K562 (cell line): Measurements from ENCODE around the gene TMSB4X. TPM values are rescaled to one million over a fixed set of nuclear protein-coding genes. Genes with fewer than 3 reads are reported as not detected.

Experiments
- ATAC-seq: fragments of 200-7000 bp; cut with Tn5 transposase; 3 replicates; pipeline ENCODE4 v1.9.1; 2020; ENCODE audit warnings: moderate library complexity
- BruUV-seq: library from RNA; stranded (reverse); fragments of 400-500 nt; replicated peaks from 2 replicates; lab custom pipeline; 2021; lab: Mats Ljungman, UMichigan
- CTCF ChIA-PET: fragments of 300-600 bp; formaldehyde crosslinking; extraction: SDS; loops from one replicate; lab custom pipeline; 2021; ENCODE audit warnings: low intra/inter-chr PET ratio; lab: Yijun Ruan, JAX
- POLR2A ChIA-PET: fragments of 300-600, 350-650 bp; sonication (Branson Sonifier 250); formaldehyde crosslinking; extraction: SDS; loops from one replicate; lab custom pipeline; 2021; ENCODE audit warnings: antibody characterized with exemption, inconsistent platforms; lab: Yijun Ruan, JAX
- DNase-seq, 4 experiments: peaks; one replicate each; pipeline versions ENCODE4 v3.0.0 to v3.0.0-alpha.2; 2011 to 2018; ENCODE audit warnings: low spot score in 3 of 4, mixed read lengths in 3 of 4; ENCODE audit errors: extremely low read depth in 1 of 4
- FAIRE-seq: peaks from 2 replicates; lab custom pipeline; 2011; peaks lifted over from hg19 to GRCh38; lab: Jason Lieb, UNC
- H2AFZ ChIP-seq: 2 replicates; pipeline ENCODE4 v1.6.0; 2011; ENCODE audit warnings: low read depth, low read length, control low read depth, inconsistent platforms
- H3K27ac ChIP-seq: fragments of 200-600 bp; 3 replicates; pipeline ENCODE4 v1.8.0; 2011; ENCODE audit warnings: low read depth, mild to moderate bottlenecking, control low read depth, inconsistent platforms, low read length, moderate library complexity, mixed read lengths; ENCODE audit errors: extremely low read depth
- H3K27me3 ChIP-seq, 2 experiments: fragments of 300-600 bp in 1 of 2; 2 replicates in 1 of 2; 3 replicates in 1 of 2; pipeline versions ENCODE4 v1.6.0 to v1.8.0; 2011; ENCODE audit warnings: inconsistent platforms in 2 of 2, low read length in 2 of 2, mild to moderate bottlenecking in 1 of 2, mixed read lengths in 1 of 2, moderate library complexity in 1 of 2; ENCODE audit not compliant: control insufficient read depth in 2 of 2, insufficient read depth in 2 of 2
- H3K36me3 ChIP-seq: fragments of 300-600 bp; 3 replicates; pipeline ENCODE4 v1.8.0; 2011; ENCODE audit warnings: mild to moderate bottlenecking, low read length, inconsistent platforms; ENCODE audit not compliant: control insufficient read depth, insufficient read depth
- H3K4me1 ChIP-seq, 2 experiments: fragments of 200-600 bp in 1 of 2; replicated peaks in 1 of 2; 2 replicates in 1 of 2; 3 replicates in 1 of 2; pipeline versions ENCODE4 v1.5.1 to v1.8.0; 2011; ENCODE audit warnings: inconsistent platforms in 2 of 2, low read length in 2 of 2, mild to moderate bottlenecking in 1 of 2, mixed read lengths in 1 of 2, moderate library complexity in 1 of 2; ENCODE audit not compliant: control insufficient read depth in 2 of 2, insufficient read depth in 2 of 2
- H3K4me2 ChIP-seq: 2 replicates; pipeline ENCODE4 v1.6.1; 2011; ENCODE audit warnings: low read length, control low read depth, inconsistent platforms, mixed read lengths; ENCODE audit not compliant: insufficient read depth
- H3K4me3 ChIP-seq: fragments of 200-600 bp; sonication (generic), shearing (Covaris generic); 2 replicates; pipeline ENCODE4 v1.5.1; 2016; ENCODE audit warnings: control low read depth, inconsistent platforms
- H3K79me2 ChIP-seq: fragments of 200-600 bp; 3 replicates; pipeline ENCODE4 v1.8.0; 2011; ENCODE audit warnings: low read length, inconsistent platforms; ENCODE audit not compliant: control insufficient read depth, insufficient read depth
- H3K9ac ChIP-seq, 2 experiments: 2 replicates each; pipeline versions ENCODE4 v1.6.0 to v1.6.1; 2011; ENCODE audit warnings: low read depth in 2 of 2, low read length in 2 of 2, control low read depth in 1 of 2, inconsistent platforms in 1 of 2, mild to moderate bottlenecking in 1 of 2, mixed read lengths in 1 of 2; ENCODE audit not compliant: insufficient read depth in 1 of 2
- H3K9me1 ChIP-seq: one replicate; pipeline ENCODE4 v1.6.0; 2011; ENCODE audit warnings: inconsistent platforms, mild to moderate bottlenecking, low read length, moderate library complexity; ENCODE audit not compliant: control insufficient read depth, insufficient read depth
- H3K9me3 ChIP-seq: replicated peaks from 2 replicates; pipeline ENCODE4 v1.5.1; 2011; ENCODE audit warnings: low read depth, low read length, inconsistent platforms; ENCODE audit not compliant: control insufficient read depth, insufficient read depth
- H4K20me1 ChIP-seq: replicated peaks from 2 replicates; pipeline ENCODE4 v1.6.1; 2011; ENCODE audit warnings: low read length, inconsistent platforms, mixed read lengths; ENCODE audit not compliant: control insufficient read depth, insufficient read depth
- CEBPZ ChIP-seq: fragments of 150-350 bp; IDR thresholded peaks from 2 replicates; pipeline ENCODE4 v1.6.1; 2014; ENCODE audit warnings: low read depth, mild to moderate bottlenecking, low read length, borderline replicate concordance
- FOXA1 ChIP-seq: fragments of 450-650 bp; IDR thresholded peaks from 2 replicates; pipeline ENCODE4 v1.6.1; 2016; ENCODE audit warnings: mild to moderate bottlenecking, borderline replicate concordance
- JUND ChIP-seq, 2 experiments: IDR thresholded peaks; 2 replicates in 1 of 2; 3 replicates in 1 of 2; pipeline ENCODE4 v1.6.1; 2011; ENCODE audit warnings: borderline replicate concordance in 2 of 2, low read depth in 2 of 2, low read length in 2 of 2, improper control_type of control experiment in 1 of 2, missing biosample characterization in 1 of 2, missing genetic modification characterization in 1 of 2, missing genetic modification reagents in 1 of 2
- KAT8 ChIP-seq: fragments of 450-650 bp; IDR thresholded peaks from 2 replicates; pipeline ENCODE4 v1.6.1; 2016; ENCODE audit warnings: low read depth, mild to moderate bottlenecking
- NRF1 ChIP-seq, 2 experiments: fragments of 450-650 bp; IDR thresholded peaks in 1 of 2; conservative IDR thresholded peaks in 1 of 2; 2 replicates each; pipeline ENCODE4 v1.6.1; 2014; ENCODE audit warnings: mild to moderate bottlenecking in 2 of 2
- PTRF ChIP-seq: fragments of 450-650 bp; IDR thresholded peaks from 2 replicates; pipeline ENCODE4 v1.6.1; 2016; ENCODE audit warnings: mild to moderate bottlenecking, missing genetic modification characterization, missing compliant biosample characterization
- SIN3B ChIP-seq: fragments of 450-650 bp; IDR thresholded peaks from 2 replicates; pipeline ENCODE4 v1.6.1; 2017; ENCODE audit warnings: low read depth, mild to moderate bottlenecking, moderate library complexity
- ZNF282 ChIP-seq: sonication (generic); formaldehyde crosslinking; IDR thresholded peaks from 2 replicates; pipeline ENCODE4 v1.8.1; 2023; ENCODE audit warnings: missing genetic modification reagents
- ZNF324 ChIP-seq: fragments of 250-450 bp; sonication (Bioruptor Pico); IDR thresholded peaks from 2 replicates; pipeline ENCODE4 v1.4.0; 2020; ENCODE audit warnings: mild to moderate bottlenecking
- ZSCAN32 ChIP-seq: fragments of 450-650 bp; formaldehyde crosslinking; IDR thresholded peaks from 2 replicates; pipeline ENCODE4 v1.4.0; 2020; ENCODE audit warnings: mild to moderate bottlenecking, moderate library complexity
- WGBS: fragments of 100-300 bp; shearing (Covaris generic); methylation state at CpG from one replicate; pipeline ENCODE4 v1.1.6; 2016; ENCODE audit warnings: low coverage, mixed read lengths; ENCODE audit not compliant: insufficient coverage; ENCODE audit errors: missing lambda C conversion rate; 5-methylcytosine and 5-hydroxymethylcytosine counted together
- in situ Hi-C: fragments of 300-500 bp; cut with MboI; formaldehyde crosslinking; loops from 4 replicates; pipeline ENCODE4 v1.15.0; 2018; ENCODE audit warnings: inconsistent platforms, mixed read lengths
- intact Hi-C: fragments of 100-400 bp; cut with micrococcal nuclease; formaldehyde crosslinking; loops from 2 replicates; pipeline ENCODE4 v1.14.2; 2022
- polyA plus RNA-seq, 8 experiments: library from polyadenylated mRNA; depleted of rRNA in 4 of 8; stranded (reverse) in 5 of 8; unstranded in 3 of 8; fragments of >200 nt; fragmentation: Nextera tagmentation in 2 of 8; fragmentation: Illumina TruSeq in 1 of 8; extraction: Ambion mirVana in 2 of 8; extraction: Trizol in 1 of 8; gene quantifications; 2 replicates each; pipeline versions ENCODE4 v1.2.1 to v1.2.3, GENCODE V29; 2011 to 2014; ENCODE audit warnings: inconsistent platforms in 1 of 8, missing spikeins in 1 of 8
- total RNA-seq, 7 experiments: library from RNA; depleted of rRNA in 6 of 7; stranded (reverse); fragments of >200 nt in 6 of 7; fragmentation: Illumina TruSeq in 2 of 7; extraction: Trizol in 2 of 7; gene quantifications; 2 replicates each; pipeline versions ENCODE4 v1.2.1 to v1.2.3, GENCODE V29; 2011 to 2021; ENCODE audit warnings: low replicate concordance in 1 of 7

The TMSB4X gene
- total and polyA plus RNA-seq, 9 of the 15 experiments (the other 6 are each of a cell fraction or from before 2014, with no cell fraction given), result 1,035 to 2,035 (median 1,529) TPM

- TF ChIP-seq SIN3B, result no peak
- TF ChIP-seq PTRF (tag), result no peak
- no peak for TF ChIP-seq ZSCAN32
- no peak for TF ChIP-seq KAT8
- TF ChIP-seq FOXA1, result no peak
Measured at GRCh38 chrX:12992544-12993118, 17.7 kb downstream of the TMSB4X start (continued).

- Histone ChIP-seq H3K9me1 (no peaks in the 10 kb centered on the region), H3K4me1 (peaks cover 0 to 2% of the 10 kb centered on the region in 2 experiments; a peak in 3 of 5 replicates), H3K4me3 (no peak overlapping the region), H3K4me2 (no peak overlapping the region), H3K27ac (no peak overlapping the region), H3K27me3 (no peaks in the 10 kb centered on the region), H3K36me3 (no peaks in the 10 kb centered on the region), H4K20me1 (no peaks in the 10 kb centered on the region), H3K79me2 (no peaks in the 10 kb centered on the region), H3K9ac (no peak overlapping the region), H3K9me3 (no peaks in the 10 kb centered on the region), H2AFZ (no peak overlapping the region)
- WGBS, result 67% methylated on average over 1 of the region's 1 CpG
- ATAC-seq (no peak), DNase-seq (no peak), FAIRE-seq (no peak)
- TF ChIP-seq JUND (IDR thresholded peaks at IDR 0.05; ENCODE audit: borderline replicate concordance, low read depth, low read length) (no peak), JUND (tag; IDR thresholded peaks at IDR 0.05; ENCODE audit: borderline replicate concordance, low read depth, low read length) (no peak), ZNF282 (no peak), ZNF324 (no peak), CEBPZ (no peak), NRF1 (conservative IDR thresholded peaks at IDR 0.05 in 1 of 2, IDR thresholded peaks at IDR 0.05 in 1 of 2) (no peak)
- no TSS peak for BruUV-seq
- intact Hi-C loops, result no loop called here
- POLR2A ChIA-PET, result interaction anchor here (0.8 to 2.5 kb wide), 3 partner anchors 16 to 64 kb away, joined by 3 to 7 read pairs (median 3); no protein-coding TSS in a partner anchor
- CTCF ChIA-PET, result no interaction called here
- in situ Hi-C loops, result no loop called here
Measured at GRCh38 chrX:12993826-12994225, 18.9 kb downstream of the TMSB4X start.
